B cell (primary cell): ENCODE measurements around the gene IFRD1. TPM values are rescaled to one million over a fixed set of nuclear protein-coding genes. Genes with fewer than 3 reads are reported as not detected.

Experiments used
- ATAC-seq: fragments of 200-7000 bp; cut with Tn5 transposase; one replicate; pipeline ENCODE4 v1.10.0; 2021; ENCODE audit warnings: low read depth, mild to moderate bottlenecking, moderate number of reproducible peaks, moderate library complexity
- CTCF ChIA-PET: fragments of 350-600 bp; sonication (Branson Sonifier 250); formaldehyde crosslinking; loops from one replicate; lab custom pipeline; 2021; ENCODE audit warnings: antibody characterized with exemption, inconsistent platforms; lab: Charles Lee
- POLR2A ChIA-PET: fragments of 350-600 bp; sonication (Branson Sonifier 250); formaldehyde crosslinking; loops from one replicate; lab custom pipeline; 2021; ENCODE audit warnings: antibody characterized with exemption; lab: Charles Lee
- DNase-seq: peaks from one replicate; pipeline ENCODE4 v3.0.0; 2013
- H2AFZ ChIP-seq: 2 replicates; pipeline ENCODE4 v1.6.1; 2012; ENCODE audit warnings: mild to moderate bottlenecking, low read depth, low read length; ENCODE audit not compliant: insufficient read depth, poor library complexity, severe bottlenecking
- H3K27ac ChIP-seq, 2 donors: 1 replicate in 1 of 2; 2 replicates in 1 of 2; pipeline ENCODE4 v1.5.1; 2012 to 2013; ENCODE audit warnings: low read length in 2 of 2, mild to moderate bottlenecking in 2 of 2, moderate library complexity in 1 of 2
- H3K27me3 ChIP-seq, 4 experiments: fragments of 200-600 bp in 1 of 4; sonication (generic) in 1 of 4; replicated peaks in 1 of 4; 1 replicate in 2 of 4; 2 replicates in 2 of 4; pipeline versions ENCODE4 v1.6.1 to v1.7.0; 2013 to 2016; ENCODE audit warnings: low read length in 3 of 4, mild to moderate bottlenecking in 2 of 4, mixed read lengths in 1 of 4, moderate library complexity in 1 of 4; ENCODE audit not compliant: insufficient read depth in 4 of 4, control insufficient read depth in 3 of 4; ENCODE audit errors: control extremely low read depth in 1 of 4
- H3K36me3 ChIP-seq, 2 experiments: replicated peaks in 1 of 2; 1 replicate in 1 of 2; 2 replicates in 1 of 2; pipeline versions ENCODE4 v1.6.1 to v1.7.1; 2013; ENCODE audit warnings: low read length in 1 of 2; ENCODE audit not compliant: insufficient read depth in 2 of 2, control insufficient read depth in 1 of 2; ENCODE audit errors: control extremely low read depth in 1 of 2, extremely low read depth in 1 of 2
- H3K4me1 ChIP-seq, 2 donors: fragments of 200-600 bp in 1 of 2; sonication (generic) in 1 of 2; 1 replicate in 1 of 2; 2 replicates in 1 of 2; pipeline versions ENCODE4 v1.5.1 to v1.6.1; 2013 to 2017; ENCODE audit warnings: low read length in 2 of 2; ENCODE audit not compliant: control insufficient read depth in 2 of 2, insufficient read depth in 2 of 2
- H3K4me2 ChIP-seq: replicated peaks from 2 replicates; pipeline ENCODE3; 2012; ENCODE audit warnings: mild to moderate bottlenecking, low read depth, low read length; ENCODE audit not compliant: poor library complexity, severe bottlenecking
- H3K4me3 ChIP-seq, 5 experiments: fragments of 200-600 bp in 1 of 5; sonication (generic) in 1 of 5; 1 replicate in 3 of 5; 2 replicates in 2 of 5; pipeline versions ENCODE4 v1.5.1 to v1.7.0; 2011 to 2016; ENCODE audit warnings: low read length in 4 of 5, mild to moderate bottlenecking in 4 of 5, low read depth in 2 of 5, control low read depth in 1 of 5, moderate library complexity in 1 of 5; ENCODE audit not compliant: insufficient read depth in 1 of 5; ENCODE audit errors: control extremely low read depth in 1 of 5, extremely low read depth in 1 of 5
- H3K79me2 ChIP-seq: fragments of 200-600 bp; sonication (generic); one replicate; pipeline ENCODE4 v1.6.0; 2016; ENCODE audit warnings: low read length; ENCODE audit not compliant: control insufficient read depth, insufficient read depth
- H3K9ac ChIP-seq: fragments of 200-600 bp; sonication (generic); 2 replicates; pipeline ENCODE4 v1.6.1; 2017; ENCODE audit warnings: mild to moderate bottlenecking, low read length, moderate library complexity
- H3K9me3 ChIP-seq, 3 donors: one replicate each; pipeline versions ENCODE4 v1.6.1 to v1.7.1; 2013; ENCODE audit warnings: low read length in 2 of 3; ENCODE audit not compliant: control insufficient read depth in 2 of 3, insufficient read depth in 1 of 3; ENCODE audit errors: control extremely low read depth in 1 of 3
- H4K20me1 ChIP-seq: 2 replicates; pipeline ENCODE4 v1.6.0; 2012; ENCODE audit warnings: mild to moderate bottlenecking, low read length; ENCODE audit not compliant: insufficient read depth, control insufficient read depth, poor library complexity, severe bottlenecking
- H3K27ac Mint-ChIP-seq: one replicate; pipeline ENCODE4 v1.8.0; 2021; ENCODE audit warnings: mixed read lengths
- H3K27me3 Mint-ChIP-seq: one replicate; pipeline ENCODE4 v1.8.0; 2021; ENCODE audit warnings: mixed read lengths
- H3K4me1 Mint-ChIP-seq: one replicate; pipeline ENCODE4 v1.8.0; 2021; ENCODE audit warnings: mixed read lengths
- H3K4me3 Mint-ChIP-seq: one replicate; pipeline ENCODE4 v1.8.0; 2021; ENCODE audit warnings: mixed read lengths
- H3K9me3 Mint-ChIP-seq: one replicate; pipeline ENCODE4 v1.8.0; 2022; ENCODE audit warnings: mixed read lengths; ENCODE audit not compliant: insufficient read depth
- CTCF ChIP-seq: fragments of 200-600 bp; IDR thresholded peaks from one replicate; pipeline ENCODE4 v1.8.0; 2022; ENCODE audit warnings: antibody characterized with exemption, mild to moderate bottlenecking
- EZH2 ChIP-seq: IDR thresholded peaks from 2 replicates; pipeline ENCODE4 v1.6.1; 2012; ENCODE audit warnings: borderline replicate concordance, low read depth, mild to moderate bottlenecking, moderate library complexity, low read length; ENCODE audit not compliant: insufficient read depth, poor library complexity, severe bottlenecking
- WGBS: methylation state at CpG from one replicate; pipeline ENCODE4 v1.1.5; 2013; ENCODE audit warnings: missing lambda C conversion rate; ENCODE audit not compliant: insufficient coverage; 5-methylcytosine and 5-hydroxymethylcytosine counted together
- intact Hi-C: fragments of 100-400 bp; cut with micrococcal nuclease; formaldehyde crosslinking; loops from one replicate; pipeline ENCODE4 v1.10.0; 2022
- polyA plus RNA-seq: library from polyadenylated mRNA; depleted of rRNA; stranded (reverse); fragments of >200 nt; gene quantifications from 2 replicates; pipeline ENCODE4 v1.2.3, GENCODE V29; 2012
- total RNA-seq, 2 donors: library from RNA; stranded (reverse); fragments of 120-200 nt in 1 of 2; gene quantifications; 1 replicate in 1 of 2; 2 replicates in 1 of 2; pipeline versions ENCODE4 v1.2.3 to v1.2.4, GENCODE V29; 2013 to 2022

Gene IFRD1
- total and polyA plus RNA-seq, 2 donors (not counting 1 experiment from before 2014, with no cell fraction given), result 54.1 to 106 TPM

- DNase-seq (no peak), ATAC-seq (no peak)
- intact Hi-C loops, result no loop called here
- no peaks in the 10 kb centered on the region for H3K9me3 Mint-ChIP-seq
- no peak overlapping the region for H3K4me2 ChIP-seq
- no peak overlapping the region for H3K4me3 Mint-ChIP-seq
- H2AFZ ChIP-seq, result no peak overlapping the region
- no peak overlapping the region for H3K9ac ChIP-seq
- no peaks in the 10 kb centered on the region for H3K36me3 ChIP-seq
- no peak for TF ChIP-seq CTCF
- TF ChIP-seq EZH2, result no peak
- no peaks in the 10 kb centered on the region for H3K79me2 ChIP-seq
- no peaks in the 10 kb centered on the region for H3K4me1 Mint-ChIP-seq
- H3K4me1 ChIP-seq, result no peaks in the 10 kb centered on the region
- no peak overlapping the region for H3K4me3 ChIP-seq
- H4K20me1 ChIP-seq, result no peaks in the 10 kb centered on the region
- H3K27me3 Mint-ChIP-seq, result peaks cover 32% of the 10 kb centered on the region
- no peak overlapping the region for H3K27ac ChIP-seq
- ChIA-PET POLR2A (no interaction called here), CTCF (no interaction called here)
- no peaks in the 10 kb centered on the region for H3K27me3 ChIP-seq
- no peak overlapping the region for H3K27ac Mint-ChIP-seq
- WGBS, result 97% methylated on average over 2 of the region's 3 CpGs
- H3K9me3 ChIP-seq, result no peaks in the 10 kb centered on the region
Observed at GRCh38 chr7:112517487-112517886, 67.2 kb downstream of the IFRD1 start.

- no peaks in the 10 kb centered on the region for H3K4me1 Mint-ChIP-seq
- Histone ChIP-seq H3K36me3 (no peaks in the 10 kb centered on the region), H3K9me3 (no peaks in the 10 kb centered on the region), H3K4me3 (no peak overlapping the region), H3K4me2 (no peak overlapping the region), H3K27me3 (peaks cover 0 to 3% (median 0%) of the 10 kb centered on the region in 4 experiments), H3K4me1 (no peaks in the 10 kb centered on the region), H4K20me1 (no peaks in the 10 kb centered on the region), H3K9ac (no peak overlapping the region), H3K27ac (no peak overlapping the region), H3K79me2 (no peaks in the 10 kb centered on the region), H2AFZ (no peak overlapping the region)
- no peaks in the 10 kb centered on the region for H3K9me3 Mint-ChIP-seq
- WGBS, result 100% methylated on average over 2 of the region's 6 CpGs
- no peak overlapping the region for H3K27ac Mint-ChIP-seq
- POLR2A ChIA-PET, result no interaction called here
- TF ChIP-seq CTCF (no peak), EZH2 (no peak)
- CTCF ChIA-PET, result no interaction called here
- intact Hi-C loops, result no loop called here
- no peak overlapping the region for H3K4me3 Mint-ChIP-seq
- H3K27me3 Mint-ChIP-seq, result peaks cover 24% of the 10 kb centered on the region
- DNase-seq (no peak), ATAC-seq (no peak)
Observed at GRCh38 chr7:112520787-112521186, 70.5 kb downstream of the IFRD1 start.
